Activated T-helper 17 cell treated with anti-CD3 and anti-CD28 coated beads, Interleukin-2, amount 50 U/mL, for 72 hours (primary cell): Measurements from ENCODE around the gene ASTE1. TPM values are rescaled to one million over a fixed set of nuclear protein-coding genes. Genes with fewer than 3 reads are reported as not detected.

Experiments used
- ATAC-seq: fragments of 150-1000 bp; cut with Tn5 transposase; replicated peaks from 2 replicates; pipeline ENCODE4 v1.10.0; 2021; ENCODE audit warnings: mild to moderate bottlenecking, moderate library complexity
- H3K27ac Mint-ChIP-seq: one replicate; pipeline ENCODE4 v1.8.0; 2022; ENCODE audit warnings: mixed read lengths
- H3K27me3 Mint-ChIP-seq: one replicate; pipeline ENCODE4 v1.8.0; 2022; ENCODE audit warnings: mixed read lengths
- H3K36me3 Mint-ChIP-seq: one replicate; pipeline ENCODE4 v1.8.0; 2022; ENCODE audit warnings: low read depth, mild to moderate bottlenecking, mixed read lengths
- H3K4me1 Mint-ChIP-seq: one replicate; pipeline ENCODE4 v1.8.0; 2022; ENCODE audit warnings: mixed read lengths
- H3K4me3 Mint-ChIP-seq: one replicate; pipeline ENCODE4 v1.8.0; 2022; ENCODE audit warnings: mild to moderate bottlenecking, mixed read lengths
- H3K9me3 Mint-ChIP-seq: one replicate; pipeline ENCODE4 v1.8.0; 2022; ENCODE audit warnings: mixed read lengths
- total RNA-seq, 2 donors: library from RNA; stranded (reverse); gene quantifications; one replicate each; pipeline ENCODE4 v1.2.3, GENCODE V29; 2022

Gene ASTE1
- total RNA-seq, 2 donors from 2014 or later: 6.5 to 11.8 TPM

DNA sequence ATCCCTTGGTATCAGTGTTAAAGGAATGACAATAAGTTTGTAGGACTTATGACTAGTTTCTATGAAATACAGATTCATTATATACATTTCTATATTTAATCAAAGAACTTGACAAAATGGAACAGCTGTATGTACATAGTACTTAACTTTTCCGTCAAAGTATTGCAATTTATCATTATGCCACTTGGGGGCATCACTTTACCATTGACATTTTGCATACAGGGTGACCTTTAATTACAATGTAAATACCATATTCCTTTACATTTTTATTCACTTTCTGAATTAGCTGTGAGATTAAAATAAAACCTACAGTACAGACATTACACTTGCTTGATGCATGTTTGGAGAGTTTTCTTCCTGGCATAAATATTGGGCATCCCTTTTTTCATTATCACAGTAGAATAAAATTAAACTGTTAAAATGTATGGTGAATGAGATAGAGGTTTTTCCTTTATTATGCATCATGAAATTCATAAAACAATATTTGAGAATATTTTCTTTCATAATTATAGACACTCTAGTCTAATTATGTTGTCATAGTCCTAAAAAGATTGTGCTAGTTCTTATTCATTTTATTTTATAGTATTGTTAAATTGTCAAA is 7.0 kb upstream of the ASTE1 start:
- H3K36me3 Mint-ChIP-seq: peaks cover 4% of the 10 kb centered on the region
- no peak overlapping the region for H3K4me3 Mint-ChIP-seq
- ATAC-seq: peak; percentile 52
- H3K4me1 Mint-ChIP-seq: no peaks in the 10 kb centered on the region
- no peaks in the 10 kb centered on the region for H3K27me3 Mint-ChIP-seq
- H3K9me3 Mint-ChIP-seq: no peaks in the 10 kb centered on the region
- H3K27ac Mint-ChIP-seq: no peak overlapping the region

DNA sequence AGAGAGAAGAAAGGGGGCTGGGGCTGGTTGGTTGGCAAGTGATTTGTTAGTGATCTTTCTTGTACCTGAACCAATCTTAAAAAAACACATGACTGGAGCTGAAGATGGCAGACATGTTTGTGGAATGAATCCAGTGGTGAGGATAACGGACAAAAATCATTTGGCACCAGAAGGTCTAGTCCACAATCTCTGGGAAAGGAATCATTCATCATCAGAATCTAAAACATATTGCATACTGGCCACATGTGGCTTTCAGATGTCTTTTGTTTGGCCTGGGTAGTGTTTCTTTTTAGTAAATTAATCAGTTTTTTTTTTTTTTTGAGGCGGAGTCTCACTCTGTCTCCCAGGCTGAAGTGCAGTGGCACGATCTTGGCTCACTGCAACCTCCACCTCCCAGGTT is 5.0 kb upstream of the ASTE1 start:
- peak overlapping the region; percentile 54 for H3K27ac Mint-ChIP-seq
- no peak for ATAC-seq
- no peaks in the 10 kb centered on the region for H3K27me3 Mint-ChIP-seq
- H3K4me1 Mint-ChIP-seq: peaks cover 7% of the 10 kb centered on the region
- peaks cover 4% of the 10 kb centered on the region for H3K36me3 Mint-ChIP-seq
- no peaks in the 10 kb centered on the region for H3K9me3 Mint-ChIP-seq
- no peak overlapping the region for H3K4me3 Mint-ChIP-seq

DNA sequence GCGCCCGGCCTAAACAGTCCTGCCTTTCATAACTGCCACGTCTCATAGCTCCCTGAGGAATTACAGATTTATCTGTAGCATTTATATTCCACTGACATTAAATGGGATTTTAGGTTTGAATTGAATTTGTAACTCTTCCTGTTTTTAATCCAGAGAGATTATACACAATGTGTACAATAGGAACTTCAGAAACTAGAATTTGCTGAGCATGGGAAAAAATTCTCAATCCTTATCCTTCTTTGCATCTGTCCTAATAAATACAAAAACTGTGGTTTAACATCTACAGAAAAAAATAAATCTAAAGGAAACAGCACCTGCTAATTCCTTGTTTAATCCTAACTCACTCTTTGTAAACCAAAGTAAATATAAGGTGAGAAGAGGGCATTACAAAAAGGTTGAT is 2.2 kb upstream of the ASTE1 start:
- Mint-ChIP-seq H3K9me3 (no peaks in the 10 kb centered on the region), H3K27ac (peak overlapping the region; percentile 38), H3K27me3 (no peaks in the 10 kb centered on the region), H3K4me3 (no peak overlapping the region), H3K4me1 (peaks cover 24% of the 10 kb centered on the region), H3K36me3 (peaks cover 27% of the 10 kb centered on the region)
- no peak for ATAC-seq

GRCh38 chr3:131025539-131025938 is 1.1 kb downstream of the ASTE1 start:
- H3K27ac Mint-ChIP-seq: peak overlapping the region; percentile 92
- H3K9me3 Mint-ChIP-seq: no peaks in the 10 kb centered on the region
- peak overlapping the region; percentile 89 for H3K4me3 Mint-ChIP-seq
- no peak for ATAC-seq
- peaks cover 39% of the 10 kb centered on the region for H3K36me3 Mint-ChIP-seq
- H3K4me1 Mint-ChIP-seq: peaks cover 39% of the 10 kb centered on the region
- no peaks in the 10 kb centered on the region for H3K27me3 Mint-ChIP-seq

GRCh38 chr3:131020122-131020693 is 6.4 kb downstream of the ASTE1 start:
- ATAC-seq: no peak
- peaks cover 34% of the 10 kb centered on the region for H3K4me1 Mint-ChIP-seq
- no peaks in the 10 kb centered on the region for H3K9me3 Mint-ChIP-seq
- no peaks in the 10 kb centered on the region for H3K27me3 Mint-ChIP-seq
- H3K4me3 Mint-ChIP-seq: peak overlapping the region; percentile 31
- H3K27ac Mint-ChIP-seq: no peak overlapping the region
- H3K36me3 Mint-ChIP-seq: peaks cover 73% of the 10 kb centered on the region

DNA sequence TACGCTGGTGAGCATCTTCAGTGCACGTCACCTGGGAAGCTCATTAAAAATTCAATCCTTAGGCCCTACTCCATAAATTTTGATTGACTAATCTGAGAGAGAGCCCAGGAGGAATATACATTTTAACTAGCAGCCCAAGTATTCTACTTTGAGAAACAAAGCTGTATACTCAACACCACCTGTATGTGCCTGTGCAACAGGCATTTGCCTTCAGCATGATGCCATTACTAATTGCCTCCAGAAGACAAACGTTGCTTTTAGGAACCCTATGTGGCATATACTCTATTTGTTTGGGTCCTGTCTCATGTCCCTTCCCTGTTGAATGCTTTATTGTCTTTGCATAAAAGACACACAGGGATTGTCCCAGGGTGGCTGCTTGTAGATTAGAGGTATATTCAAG is 7.7 kb downstream of the ASTE1 start:
- H3K4me3 Mint-ChIP-seq: no peak overlapping the region
- H3K4me1 Mint-ChIP-seq: peaks cover 26% of the 10 kb centered on the region
- ATAC-seq: no peak
- peaks cover 73% of the 10 kb centered on the region for H3K36me3 Mint-ChIP-seq
- no peaks in the 10 kb centered on the region for H3K9me3 Mint-ChIP-seq
- no peaks in the 10 kb centered on the region for H3K27me3 Mint-ChIP-seq
- no peak overlapping the region for H3K27ac Mint-ChIP-seq

GRCh38 chr3:131009698-131010097 is 16.9 kb downstream of the ASTE1 start:
- no peak overlapping the region for H3K4me3 Mint-ChIP-seq
- no peaks in the 10 kb centered on the region for H3K9me3 Mint-ChIP-seq
- peaks cover 7% of the 10 kb centered on the region for H3K4me1 Mint-ChIP-seq
- no peak overlapping the region for H3K27ac Mint-ChIP-seq
- H3K36me3 Mint-ChIP-seq: peaks cover 97% of the 10 kb centered on the region
- no peaks in the 10 kb centered on the region for H3K27me3 Mint-ChIP-seq
- ATAC-seq: peak; percentile 34

GRCh38 chr3:131008326-131008725 is 18.3 kb downstream of the ASTE1 start:
- no peaks in the 10 kb centered on the region for H3K27me3 Mint-ChIP-seq
- no peak for ATAC-seq
- H3K4me1 Mint-ChIP-seq: peaks cover 9% of the 10 kb centered on the region
- H3K27ac Mint-ChIP-seq: peak overlapping the region; percentile 74
- no peak overlapping the region for H3K4me3 Mint-ChIP-seq
- H3K9me3 Mint-ChIP-seq: no peaks in the 10 kb centered on the region
- H3K36me3 Mint-ChIP-seq: peaks cover 97% of the 10 kb centered on the region

- Mint-ChIP-seq H3K4me1 (peaks cover 9% of the 10 kb centered on the region), H3K9me3 (no peaks in the 10 kb centered on the region), H3K4me3 (no peak overlapping the region), H3K27me3 (no peaks in the 10 kb centered on the region), H3K27ac (no peak overlapping the region), H3K36me3 (peaks cover 93% of the 10 kb centered on the region)
- ATAC-seq: no peak
Measured at GRCh38 chr3:131007782-131008181, 18.8 kb downstream of the ASTE1 start.

GRCh38 chr3:131007256-131007655 is 19.4 kb downstream of the ASTE1 start:
- no peak overlapping the region for H3K4me3 Mint-ChIP-seq
- peaks cover 9% of the 10 kb centered on the region for H3K4me1 Mint-ChIP-seq
- H3K27me3 Mint-ChIP-seq: no peaks in the 10 kb centered on the region
- no peak for ATAC-seq
- peaks cover 93% of the 10 kb centered on the region for H3K36me3 Mint-ChIP-seq
- no peaks in the 10 kb centered on the region for H3K9me3 Mint-ChIP-seq
- no peak overlapping the region for H3K27ac Mint-ChIP-seq

GRCh38 chr3:131004603-131005002 is 22.0 kb downstream of the ASTE1 start:
- H3K4me3 Mint-ChIP-seq: no peak overlapping the region
- H3K27ac Mint-ChIP-seq: peak overlapping the region; percentile 11
- no peak for ATAC-seq
- H3K27me3 Mint-ChIP-seq: no peaks in the 10 kb centered on the region
- H3K4me1 Mint-ChIP-seq: peaks cover 9% of the 10 kb centered on the region
- H3K9me3 Mint-ChIP-seq: no peaks in the 10 kb centered on the region
- H3K36me3 Mint-ChIP-seq: peaks cover 92% of the 10 kb centered on the region

GRCh38 chr3:131001071-131001470 is 25.6 kb downstream of the ASTE1 start:
- Mint-ChIP-seq H3K27me3 (no peaks in the 10 kb centered on the region), H3K27ac (no peak overlapping the region), H3K9me3 (no peaks in the 10 kb centered on the region), H3K4me3 (no peak overlapping the region), H3K4me1 (peaks cover 5% of the 10 kb centered on the region), H3K36me3 (peaks cover 87% of the 10 kb centered on the region)
- ATAC-seq: no peak

GRCh38 chr3:130997289-130997688 is 29.3 kb downstream of the ASTE1 start:
- no peak overlapping the region for H3K27ac Mint-ChIP-seq
- no peak overlapping the region for H3K4me3 Mint-ChIP-seq
- H3K27me3 Mint-ChIP-seq: no peaks in the 10 kb centered on the region
- H3K36me3 Mint-ChIP-seq: peaks cover 83% of the 10 kb centered on the region
- H3K9me3 Mint-ChIP-seq: no peaks in the 10 kb centered on the region
- no peaks in the 10 kb centered on the region for H3K4me1 Mint-ChIP-seq
- ATAC-seq: no peak

- H3K4me1 Mint-ChIP-seq: peaks cover 4% of the 10 kb centered on the region
- no peak overlapping the region for H3K4me3 Mint-ChIP-seq
- no peak for ATAC-seq
- peaks cover 80% of the 10 kb centered on the region for H3K36me3 Mint-ChIP-seq
- H3K27ac Mint-ChIP-seq: no peak overlapping the region
- H3K27me3 Mint-ChIP-seq: no peaks in the 10 kb centered on the region
- no peaks in the 10 kb centered on the region for H3K9me3 Mint-ChIP-seq
Measured at GRCh38 chr3:130992344-130992743, 34.3 kb downstream of the ASTE1 start.

- Mint-ChIP-seq H3K9me3 (no peaks in the 10 kb centered on the region), H3K4me1 (peaks cover 4% of the 10 kb centered on the region), H3K27ac (peak overlapping the region; percentile 10), H3K36me3 (peaks cover 76% of the 10 kb centered on the region), H3K4me3 (no peak overlapping the region), H3K27me3 (no peaks in the 10 kb centered on the region)
- no peak for ATAC-seq
Measured at GRCh38 chr3:130991126-130991525, 35.5 kb downstream of the ASTE1 start.
